Kidney (tissue), 14 donors: Measurements from ENCODE around the gene PTGS1. TPM values are rescaled to one million over a fixed set of nuclear protein-coding genes. Genes with fewer than 3 reads are reported as not detected.

ENCODE experiments used
- DNase-seq, 5 donors: peaks; one replicate each; pipeline ENCODE4 v3.0.0-alpha.2; 2013 to 2020
- FAIRE-seq: peaks from 2 replicates; lab custom pipeline; 2012; peaks lifted over from hg19 to GRCh38; lab: Jason Lieb, UNC
- H3K27ac ChIP-seq, 2 donors: one replicate each; pipeline ENCODE4 v1.7.0; 2013; ENCODE audit warnings: low read depth in 2 of 2, low read length in 2 of 2, inconsistent platforms in 1 of 2
- H3K27me3 ChIP-seq: one replicate; pipeline ENCODE4 v1.7.1; 2013; ENCODE audit warnings: low read length, inconsistent platforms; ENCODE audit not compliant: control insufficient read depth, insufficient read depth
- H3K36me3 ChIP-seq, 3 donors: one replicate each; pipeline versions ENCODE4 v1.7.0 to v1.7.1; 2013; ENCODE audit warnings: low read length in 3 of 3, control low read depth in 1 of 3, inconsistent platforms in 1 of 3; ENCODE audit not compliant: insufficient read depth in 3 of 3, control insufficient read depth in 2 of 3
- H3K4me1 ChIP-seq, 3 donors: one replicate each; pipeline versions ENCODE4 v1.7.0 to v1.7.1; 2013; ENCODE audit warnings: low read length in 3 of 3, inconsistent platforms in 1 of 3, low read depth in 1 of 3; ENCODE audit not compliant: control insufficient read depth in 2 of 3, insufficient read depth in 2 of 3
- H3K4me3 ChIP-seq, 3 donors: one replicate each; pipeline versions ENCODE4 v1.7.0 to v1.8.1; 2013; ENCODE audit warnings: low read length in 3 of 3, control low read depth in 1 of 3, inconsistent platforms in 1 of 3
- H3K9ac ChIP-seq, 3 donors: one replicate each; pipeline versions ENCODE4 v1.7.0 to v1.7.1; 2013; ENCODE audit warnings: low read length in 3 of 3, control low read depth in 1 of 3, inconsistent platforms in 1 of 3
- H3K9me3 ChIP-seq, 3 donors: one replicate each; pipeline versions ENCODE4 v1.7.0 to v1.7.1; 2013; ENCODE audit warnings: low read length in 3 of 3, control low read depth in 1 of 3, inconsistent platforms in 1 of 3; ENCODE audit not compliant: control insufficient read depth in 2 of 3, insufficient read depth in 1 of 3
- CTCF ChIP-seq: IDR thresholded peaks from 3 replicates; pipeline ENCODE4 v1.5.1; 2012; ENCODE audit warnings: mild to moderate bottlenecking, moderate library complexity, borderline replicate concordance; ENCODE audit not compliant: insufficient read depth; ENCODE audit errors: extremely low read depth
- intact Hi-C: fragments of 100-400 bp; cut with DNase I; formaldehyde crosslinking; loops from one replicate; pipeline ENCODE4 v1.11.1; 2022
- polyA plus RNA-seq: library from polyadenylated mRNA; stranded (reverse); fragments of 350-450 nt; fragmentation: Illumina TruSeq; extraction: RNeasy Lipid Tissue Mini Kit (QIAGEN cat#74804); gene quantifications from one replicate; pipeline ENCODE4 v1.2.3, GENCODE V29; 2014; ENCODE audit warnings: low read depth, low replicate concordance; ENCODE audit not compliant: insufficient read depth
- total RNA-seq: library from RNA; stranded (reverse); fragmentation: NEBNext Ultra II Directional; extraction: Animal tissue kit (Norgen Biotek cat#: 25700); gene quantifications from one replicate; pipeline ENCODE4 v1.2.1, GENCODE V29; 2021
- donor health status: control.
- donor health status: control.
- donor health status: control.
- donor health status: control.
- donor health status: control.
- donor health status: DM: yes; HTN: yes; CAD: no.
- donor health status: Normal renal cell carcinoma (clear cell type).

PTGS1 gene
- total and polyA plus RNA-seq, 2 donors from 2014 or later, result 3.5 to 9.4 TPM

GRCh38 chr9:122383992-122384461 lies 13.2 kb downstream of the PTGS1 start:
- Histone ChIP-seq H3K4me1 (no peaks in the 10 kb centered on the region), H3K9ac (no peak overlapping the region), H3K27me3 (no peaks in the 10 kb centered on the region), H3K27ac (no peak overlapping the region), H3K4me3 (no peak overlapping the region), H3K9me3 (peaks cover 0 to 5% (median 0%) of the 10 kb centered on the region in 3 donors), H3K36me3 (no peaks in the 10 kb centered on the region)
- FAIRE-seq, result no peak
- no peak for DNase-seq
- no peak for TF ChIP-seq CTCF
- intact Hi-C loops, result no loop called here

DNA sequence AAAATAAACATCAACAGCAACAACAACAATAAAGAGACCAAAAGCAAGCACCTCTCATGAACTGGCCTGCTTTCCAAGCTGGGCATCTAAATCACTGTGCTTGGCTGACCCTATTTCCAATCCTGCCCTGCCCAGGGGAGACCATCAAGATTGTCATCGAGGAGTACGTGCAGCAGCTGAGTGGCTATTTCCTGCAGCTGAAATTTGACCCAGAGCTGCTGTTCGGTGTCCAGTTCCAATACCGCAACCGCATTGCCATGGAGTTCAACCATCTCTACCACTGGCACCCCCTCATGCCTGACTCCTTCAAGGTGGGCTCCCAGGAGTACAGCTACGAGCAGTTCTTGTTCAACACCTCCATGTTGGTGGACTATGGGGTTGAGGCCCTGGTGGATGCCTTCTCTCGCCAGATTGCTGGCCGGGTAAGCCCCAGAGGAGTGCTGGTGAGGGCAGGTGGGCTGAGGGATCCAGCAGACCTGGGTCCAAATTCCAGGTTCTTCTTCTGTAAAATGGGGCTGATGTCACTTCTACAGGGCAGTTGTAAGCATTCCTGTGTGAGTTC lies 15.6 kb downstream of the PTGS1 start:
- Histone ChIP-seq H3K27ac (no peak overlapping the region), H3K4me3 (no peak overlapping the region), H3K4me1 (peaks cover 0 to 3% (median 0%) of the 10 kb centered on the region in 3 donors), H3K36me3 (no peaks in the 10 kb centered on the region), H3K9ac (no peak overlapping the region), H3K27me3 (no peaks in the 10 kb centered on the region), H3K9me3 (no peaks in the 10 kb centered on the region)
- no peak for TF ChIP-seq CTCF
- intact Hi-C loops, result no loop called here
- no peak for FAIRE-seq
- DNase-seq, result no peak

DNA sequence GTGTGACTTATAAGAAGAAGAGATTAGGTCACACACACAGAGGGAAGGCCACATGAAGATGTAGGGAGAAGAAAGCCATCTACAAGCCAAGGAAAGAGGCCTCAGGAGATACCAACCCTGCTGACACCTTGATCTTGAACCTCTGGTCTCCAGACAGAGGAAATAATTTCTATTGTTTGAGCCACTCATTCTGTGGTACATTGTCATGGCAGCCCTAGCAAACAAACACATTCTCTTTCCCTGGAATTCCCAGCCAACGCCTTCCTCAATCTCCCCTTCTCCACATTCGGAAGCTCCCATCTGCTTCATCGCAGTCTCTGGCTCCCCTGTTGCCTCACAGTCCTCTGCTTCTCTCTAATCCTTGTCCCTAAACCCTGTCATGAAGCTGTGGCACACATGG lies 16.7 kb downstream of the PTGS1 start:
- Histone ChIP-seq H3K4me3 (no peak overlapping the region), H3K27me3 (no peaks in the 10 kb centered on the region), H3K36me3 (no peaks in the 10 kb centered on the region), H3K9ac (no peak overlapping the region), H3K4me1 (peaks cover 0 to 3% (median 0%) of the 10 kb centered on the region in 3 donors), H3K9me3 (no peaks in the 10 kb centered on the region), H3K27ac (no peak overlapping the region)
- no peak for TF ChIP-seq CTCF
- no peak for DNase-seq
- intact Hi-C loops, result no loop called here
- no peak for FAIRE-seq

- Histone ChIP-seq H3K36me3 (no peaks in the 10 kb centered on the region), H3K4me3 (no peak overlapping the region), H3K27me3 (no peaks in the 10 kb centered on the region), H3K27ac (no peak overlapping the region), H3K9me3 (no peaks in the 10 kb centered on the region), H3K9ac (no peak overlapping the region), H3K4me1 (peaks cover 0 to 3% (median 0%) of the 10 kb centered on the region in 3 donors)
- intact Hi-C loops, result no loop called here
- FAIRE-seq (no peak), DNase-seq (no peak)
- TF ChIP-seq CTCF, result no peak
Observed at GRCh38 chr9:122389195-122389594, 18.4 kb downstream of the PTGS1 start.
